ENCODE results near the gene PDGFRB.

PDGFRB gene

DNA sequence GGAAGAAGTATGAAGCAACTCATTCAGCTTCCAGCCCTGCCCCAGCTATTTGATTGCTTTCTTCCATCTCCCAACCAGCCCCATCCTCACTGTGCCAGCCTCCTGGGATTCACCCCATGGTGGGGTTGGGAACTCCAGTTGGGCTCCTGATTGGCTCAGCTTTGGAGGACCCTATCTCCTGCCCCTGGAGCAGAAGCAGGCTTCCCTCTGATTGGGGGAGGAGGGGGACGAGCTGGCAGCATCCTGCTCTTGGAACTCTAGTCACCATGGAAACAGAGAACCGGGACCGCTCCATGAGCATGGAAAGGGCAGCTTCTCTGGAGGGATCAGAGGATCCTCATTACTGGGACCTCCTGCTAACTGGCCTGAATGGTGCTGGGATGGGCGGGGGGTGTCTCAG lies 36.8 kb upstream of the PDGFRB start:
- no peak overlapping the region for H2AK5ac ChIP-seq (ENCODE audit: low read depth, low read length)
- no peak overlapping the region for H2BK15ac ChIP-seq (ENCODE audit: low read length)
- H3K4me2 ChIP-seq (ENCODE audit: insufficient read depth, low read length, poor library complexity, severe bottlenecking): no peak overlapping the region
- H2AFZ ChIP-seq (ENCODE audit: low read length): no peak overlapping the region
- H3K9me3 ChIP-seq (replicated peaks in 1 of 2; ENCODE audit: control insufficient read depth in 2 of 2, insufficient read depth in 1 of 2, low read depth in 1 of 2, low read length in 2 of 2): peaks cover 0 to 2% of the 10 kb centered on the region in 2 donors
- H3K27me3 ChIP-seq (ENCODE audit: control insufficient read depth in 3 of 3, insufficient read depth in 3 of 3, low read depth in 1 of 3, low read length in 3 of 3): peaks cover 19 to 88% (median 44%) of the 10 kb centered on the region in 3 experiments
- no peak overlapping the region for H3K27ac ChIP-seq (replicated peaks; ENCODE audit: low read length)
- H3K79me1 ChIP-seq (ENCODE audit: low read depth, low read length): no peaks in the 10 kb centered on the region
- H3K4me1 ChIP-seq (ENCODE audit: control insufficient read depth in 2 of 2, insufficient read depth in 1 of 2, low read depth in 1 of 2, low read length in 2 of 2): peaks cover 5 to 6% of the 10 kb centered on the region in 2 donors
- no peak overlapping the region for H3K23ac ChIP-seq (ENCODE audit: low read depth, low read length, poor library complexity)
- no CpG with 5 or more reads among the region's 4 CpGs for WGBS, 2 donors (ENCODE audit: extremely low coverage in 2 of 2, insufficient read length in 2 of 2, insufficient replicate concordance in 1 of 2)
- H3K36me3 ChIP-seq (replicated peaks in 1 of 2; ENCODE audit: control insufficient read depth in 2 of 2, insufficient read depth in 2 of 2, low read length in 2 of 2): no peaks in the 10 kb centered on the region
- no peak overlapping the region for H3K4ac ChIP-seq (ENCODE audit: low read length)
- peak overlapping the region; percentile 5 for H3K18ac ChIP-seq (ENCODE audit: low read length)
- no peak overlapping the region for H3K14ac ChIP-seq (ENCODE audit: low read length)
- DNase-seq (ENCODE audit: low spot score): no peak
- no peak overlapping the region for H4K91ac ChIP-seq (ENCODE audit: low read depth, low read length, poor library complexity)
- no peak overlapping the region for H2BK12ac ChIP-seq (ENCODE audit: low read length)
- no peak overlapping the region for H2BK5ac ChIP-seq (ENCODE audit: low read length)
- no peak overlapping the region for H3K4me3 ChIP-seq (ENCODE audit: low read length in 2 of 2)
- H4K8ac ChIP-seq (ENCODE audit: low read depth, low read length): no peak overlapping the region
- H3K9ac ChIP-seq (ENCODE audit: low read depth, low read length, poor library complexity): no peak overlapping the region
- no peak overlapping the region for H2BK120ac ChIP-seq (ENCODE audit: low read depth, low read length)

DNA sequence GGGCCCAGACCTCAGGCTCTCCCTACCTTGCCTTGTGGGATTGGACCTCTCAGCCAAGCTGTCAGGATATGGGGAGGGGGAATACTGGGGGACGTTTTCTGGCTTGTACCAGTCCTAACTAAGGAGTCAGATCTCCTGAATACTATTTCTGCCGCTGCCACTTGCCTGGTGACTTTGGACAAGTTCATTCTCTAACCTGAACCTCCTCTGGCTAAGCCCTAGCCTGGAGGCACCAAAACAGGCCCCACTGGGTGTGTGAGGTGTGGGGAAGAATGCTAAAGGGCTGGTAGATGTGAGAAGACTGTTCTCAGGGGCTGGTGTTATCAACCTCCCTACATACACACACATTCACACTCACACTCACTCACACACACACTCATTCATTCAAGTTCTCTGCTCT lies 35.3 kb upstream of the PDGFRB start:
- peak overlapping the region; percentile 27 for H3K18ac ChIP-seq (ENCODE audit: low read length)
- H4K8ac ChIP-seq (ENCODE audit: low read depth, low read length): no peak overlapping the region
- H3K4me2 ChIP-seq (ENCODE audit: insufficient read depth, low read length, poor library complexity, severe bottlenecking): no peak overlapping the region
- no peak overlapping the region for H2AK5ac ChIP-seq (ENCODE audit: low read depth, low read length)
- no CpG with 5 or more reads among the region's 2 CpGs for WGBS, 2 donors (ENCODE audit: extremely low coverage in 2 of 2, insufficient read length in 2 of 2, insufficient replicate concordance in 1 of 2)
- H3K4ac ChIP-seq (ENCODE audit: low read length): no peak overlapping the region
- no peak overlapping the region for H3K4me3 ChIP-seq (ENCODE audit: low read length in 2 of 2)
- H3K14ac ChIP-seq (ENCODE audit: low read length): no peak overlapping the region
- no peak overlapping the region for H2BK15ac ChIP-seq (ENCODE audit: low read length)
- H3K79me1 ChIP-seq (ENCODE audit: low read depth, low read length): no peaks in the 10 kb centered on the region
- H3K27me3 ChIP-seq (ENCODE audit: control insufficient read depth in 3 of 3, insufficient read depth in 3 of 3, low read depth in 1 of 3, low read length in 3 of 3): peaks cover 19 to 95% (median 44%) of the 10 kb centered on the region in 3 experiments
- H2BK5ac ChIP-seq (ENCODE audit: low read length): no peak overlapping the region
- H3K9me3 ChIP-seq (replicated peaks in 1 of 2; ENCODE audit: control insufficient read depth in 2 of 2, insufficient read depth in 1 of 2, low read depth in 1 of 2, low read length in 2 of 2): peaks cover 0 to 2% of the 10 kb centered on the region in 2 donors
- no peak for DNase-seq (ENCODE audit: low spot score)
- no peak overlapping the region for H2BK12ac ChIP-seq (ENCODE audit: low read length)
- no peak overlapping the region for H3K27ac ChIP-seq (replicated peaks; ENCODE audit: low read length)
- H3K23ac ChIP-seq (ENCODE audit: low read depth, low read length, poor library complexity): peak overlapping the region; percentile 59
- H4K91ac ChIP-seq (ENCODE audit: low read depth, low read length, poor library complexity): no peak overlapping the region
- no peak overlapping the region for H2AFZ ChIP-seq (ENCODE audit: low read length)
- peaks cover 5 to 6% of the 10 kb centered on the region in 2 donors for H3K4me1 ChIP-seq (ENCODE audit: control insufficient read depth in 2 of 2, insufficient read depth in 1 of 2, low read depth in 1 of 2, low read length in 2 of 2)
- H3K36me3 ChIP-seq (replicated peaks in 1 of 2; ENCODE audit: control insufficient read depth in 2 of 2, insufficient read depth in 2 of 2, low read length in 2 of 2): no peaks in the 10 kb centered on the region
- H2BK120ac ChIP-seq (ENCODE audit: low read depth, low read length): no peak overlapping the region
- H3K9ac ChIP-seq (ENCODE audit: low read depth, low read length, poor library complexity): no peak overlapping the region

- peak overlapping the region; percentile 42 for H3K14ac ChIP-seq (ENCODE audit: low read length)
- WGBS, 2 donors (ENCODE audit: extremely low coverage in 2 of 2, insufficient read length in 2 of 2, insufficient replicate concordance in 1 of 2): no CpG with 5 or more reads among the region's 16 CpGs
- H2BK5ac ChIP-seq (ENCODE audit: low read length): no peak overlapping the region
- H2AK5ac ChIP-seq (ENCODE audit: low read depth, low read length): no peak overlapping the region
- no peak overlapping the region for H2BK12ac ChIP-seq (ENCODE audit: low read length)
- peak overlapping the region; percentile 51 for H3K4me2 ChIP-seq (ENCODE audit: insufficient read depth, low read length, poor library complexity, severe bottlenecking)
- no peak overlapping the region for H3K4me3 ChIP-seq (ENCODE audit: low read length in 2 of 2)
- H3K9ac ChIP-seq (ENCODE audit: low read depth, low read length, poor library complexity): no peak overlapping the region
- H2AFZ ChIP-seq (ENCODE audit: low read length): no peak overlapping the region
- H4K91ac ChIP-seq (ENCODE audit: low read depth, low read length, poor library complexity): no peak overlapping the region
- peaks cover 19 to 95% (median 44%) of the 10 kb centered on the region in 3 experiments for H3K27me3 ChIP-seq (ENCODE audit: control insufficient read depth in 3 of 3, insufficient read depth in 3 of 3, low read depth in 1 of 3, low read length in 3 of 3)
- no peaks in the 10 kb centered on the region for H3K36me3 ChIP-seq (replicated peaks in 1 of 2; ENCODE audit: control insufficient read depth in 2 of 2, insufficient read depth in 2 of 2, low read length in 2 of 2)
- no peak overlapping the region for H2BK15ac ChIP-seq (ENCODE audit: low read length)
- H3K18ac ChIP-seq (ENCODE audit: low read length): peak overlapping the region; percentile 27
- no peak overlapping the region for H4K8ac ChIP-seq (ENCODE audit: low read depth, low read length)
- peaks cover 0 to 2% of the 10 kb centered on the region in 2 donors for H3K9me3 ChIP-seq (replicated peaks in 1 of 2; ENCODE audit: control insufficient read depth in 2 of 2, insufficient read depth in 1 of 2, low read depth in 1 of 2, low read length in 2 of 2)
- H3K4ac ChIP-seq (ENCODE audit: low read length): no peak overlapping the region
- H2BK120ac ChIP-seq (ENCODE audit: low read depth, low read length): peak overlapping the region; percentile 44
- peaks cover 5 to 6% of the 10 kb centered on the region in 2 donors for H3K4me1 ChIP-seq (ENCODE audit: control insufficient read depth in 2 of 2, insufficient read depth in 1 of 2, low read depth in 1 of 2, low read length in 2 of 2)
- H3K27ac ChIP-seq (replicated peaks; ENCODE audit: low read length): no peak overlapping the region
- H3K23ac ChIP-seq (ENCODE audit: low read depth, low read length, poor library complexity): peak overlapping the region; percentile 59
- no peaks in the 10 kb centered on the region for H3K79me1 ChIP-seq (ENCODE audit: low read depth, low read length)
- DNase-seq (ENCODE audit: low spot score): no peak
Observed at GRCh38 chr5:150190503-150190979, 34.9 kb upstream of the PDGFRB start.

DNA sequence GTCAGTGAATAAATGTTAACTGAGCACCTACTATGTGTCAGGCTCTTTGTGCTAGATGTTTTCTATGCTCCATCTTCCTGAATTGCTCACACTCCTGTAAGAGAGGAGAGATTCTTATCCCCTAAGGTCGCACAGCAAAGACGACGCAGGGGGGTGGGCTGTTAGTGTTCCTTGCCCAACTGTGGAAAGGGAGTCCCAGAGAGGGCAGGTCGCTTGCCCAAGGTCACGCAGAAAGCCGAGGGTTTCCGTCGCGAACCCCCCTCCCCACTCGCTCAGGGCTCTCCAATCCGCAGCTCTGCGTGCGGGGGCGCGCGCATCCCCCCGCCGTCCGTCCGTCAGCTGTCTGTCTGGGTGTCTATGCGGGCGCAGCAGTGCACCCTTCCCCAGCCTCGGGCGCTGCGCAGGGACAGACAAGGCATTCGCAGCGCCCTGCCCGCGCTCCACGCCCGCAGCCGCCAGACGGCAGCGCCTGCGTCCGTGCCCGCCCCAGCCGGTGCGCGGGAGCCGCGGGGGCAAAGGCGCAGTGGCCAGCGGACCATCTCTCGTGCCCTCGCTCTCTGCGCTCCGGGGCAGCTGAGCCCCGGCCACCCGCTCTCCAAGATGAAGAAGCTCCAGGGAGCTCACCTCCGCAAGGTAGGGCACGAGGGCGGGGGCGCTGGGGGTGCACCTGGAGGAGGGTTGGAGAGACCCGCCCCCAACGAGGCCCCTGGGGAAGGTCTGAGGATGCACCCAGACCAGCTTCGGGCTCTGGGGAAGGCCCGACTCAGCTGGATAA lies 34.3 kb upstream of the PDGFRB start, which contains the start of gene SLC6A7:
Gene SLC6A7 (plus strand): TSS at position 335 of the 775 bp plus-strand sequence. CDS start 266 bp downstream, at position 601.
- Histone ChIP-seq H3K27me3 (ENCODE audit: control insufficient read depth in 3 of 3, insufficient read depth in 3 of 3, low read depth in 1 of 3, low read length in 3 of 3) (peaks cover 19 to 95% (median 44%) of the 10 kb centered on the region in 3 experiments), H3K4me2 (ENCODE audit: insufficient read depth, low read length, poor library complexity, severe bottlenecking) (peak within 1 kb of the TSS; percentile 51), H3K4me3 (ENCODE audit: low read length in 2 of 2) (peak within 1 kb of the TSS in 1 of 2 donors; percentile 27)

More for the DNA sequence above, 34.3 kb upstream of the PDGFRB start, which contains the start of gene SLC6A7:
- Histone ChIP-seq H3K18ac (ENCODE audit: low read length) (peak within 1 kb of the TSS; percentile 93), H3K36me3 (replicated peaks in 1 of 2; ENCODE audit: control insufficient read depth in 2 of 2, insufficient read depth in 2 of 2, low read length in 2 of 2) (no peaks in the 10 kb centered on the region), H3K79me1 (ENCODE audit: low read depth, low read length) (no peaks in the 10 kb centered on the region), H3K4me1 (ENCODE audit: control insufficient read depth in 2 of 2, insufficient read depth in 1 of 2, low read depth in 1 of 2, low read length in 2 of 2) (peaks cover 5 to 6% of the 10 kb centered on the region in 2 donors), H4K91ac (ENCODE audit: low read depth, low read length, poor library complexity) (no peak within 1 kb of the TSS), H2AFZ (ENCODE audit: low read length) (peak within 1 kb of the TSS; percentile 71), H3K9ac (ENCODE audit: low read depth, low read length, poor library complexity) (peak within 1 kb of the TSS; percentile 83), H3K27ac (replicated peaks; ENCODE audit: low read length) (no peak within 1 kb of the TSS), H3K4ac (ENCODE audit: low read length) (no peak within 1 kb of the TSS), H3K9me3 (replicated peaks in 1 of 2; ENCODE audit: control insufficient read depth in 2 of 2, insufficient read depth in 1 of 2, low read depth in 1 of 2, low read length in 2 of 2) (peaks cover 0 to 2% of the 10 kb centered on the region in 2 donors), H2BK5ac (ENCODE audit: low read length) (no peak within 1 kb of the TSS), H2BK12ac (ENCODE audit: low read length) (peak within 1 kb of the TSS; percentile 58), H4K8ac (ENCODE audit: low read depth, low read length) (no peak within 1 kb of the TSS), H2AK5ac (ENCODE audit: low read depth, low read length) (peak within 1 kb of the TSS; percentile 23), H2BK120ac (ENCODE audit: low read depth, low read length) (peak within 1 kb of the TSS; percentile 44), H3K14ac (ENCODE audit: low read length) (peak within 1 kb of the TSS; percentile 42), H2BK15ac (ENCODE audit: low read length) (peak within 1 kb of the TSS; percentile 27), H3K23ac (ENCODE audit: low read depth, low read length, poor library complexity) (peak within 1 kb of the TSS; percentile 59)
- no CpG with 5 or more reads among the region's 58 CpGs for WGBS, 2 donors (ENCODE audit: extremely low coverage in 2 of 2, insufficient read length in 2 of 2, insufficient replicate concordance in 1 of 2)
- no peak for DNase-seq (ENCODE audit: low spot score)

Measured in neuronal stem cell (in vitro differentiated cells).